Activated gamma-delta T cell treated with Interleukin-2 at 50 U/mL for 16 hours (primary cell): ENCODE results near the gene AMIGO3.

Source experiments
- DNase-seq: peaks from one replicate; pipeline ENCODE4 v3.0.0-alpha.2; 2020

Gene AMIGO3

GRCh38 chr3:49724586-49724985 lies 5.1 kb upstream of the AMIGO3 start:
- DNase-seq: no peak

DNA sequence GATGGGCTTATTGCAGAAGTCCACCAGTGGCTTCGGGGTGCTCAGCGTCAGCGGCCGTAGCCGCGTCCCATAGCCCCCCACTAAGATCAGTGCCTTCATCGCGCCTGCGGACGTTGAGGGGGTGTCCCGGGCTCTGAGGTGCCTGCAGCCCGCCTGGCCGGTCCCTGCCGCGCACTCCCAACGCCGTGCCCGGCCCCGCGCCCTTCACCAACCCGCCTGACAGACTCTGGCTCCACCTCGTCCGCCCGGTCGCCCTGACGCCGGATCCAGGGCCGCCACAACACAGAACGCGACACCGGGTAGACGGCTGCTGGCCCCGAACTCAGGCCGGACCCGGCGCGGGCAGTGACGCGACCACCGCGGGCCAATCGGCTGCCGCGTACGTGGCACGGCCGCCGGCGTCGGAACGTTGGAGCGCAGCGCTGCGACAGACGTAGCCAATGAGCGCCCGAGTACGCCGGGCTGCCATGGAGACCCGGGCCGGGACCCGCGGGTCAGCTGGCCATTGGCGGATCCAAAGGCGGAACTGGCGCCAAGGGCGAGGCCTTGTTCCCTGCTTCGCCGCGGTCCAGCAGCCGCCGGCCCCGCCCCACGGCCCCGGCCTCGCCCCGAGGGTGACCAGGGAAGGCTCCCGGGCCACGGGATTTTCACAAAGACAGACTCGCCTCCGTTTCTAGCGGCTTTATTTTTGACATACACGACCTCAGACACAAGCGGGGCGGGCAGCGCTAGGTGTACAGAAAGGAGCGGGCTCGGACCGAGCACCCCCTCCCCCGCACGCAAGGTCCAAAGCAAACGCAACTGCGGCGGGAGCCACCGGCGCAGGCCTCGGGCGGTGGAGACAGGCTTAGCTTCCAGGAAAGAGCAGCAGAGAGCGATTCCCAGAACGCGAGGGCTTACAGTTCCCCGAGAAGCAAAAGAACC lies 4.4 kb upstream of the AMIGO3 start, which contains the start of gene GMPPB:
GMPPB (minus strand) TSS at position 324 of the 924 bp plus-strand sequence; CDS start at position 99, 225 bp downstream.
- peak; percentile 88 for DNase-seq

DNA sequence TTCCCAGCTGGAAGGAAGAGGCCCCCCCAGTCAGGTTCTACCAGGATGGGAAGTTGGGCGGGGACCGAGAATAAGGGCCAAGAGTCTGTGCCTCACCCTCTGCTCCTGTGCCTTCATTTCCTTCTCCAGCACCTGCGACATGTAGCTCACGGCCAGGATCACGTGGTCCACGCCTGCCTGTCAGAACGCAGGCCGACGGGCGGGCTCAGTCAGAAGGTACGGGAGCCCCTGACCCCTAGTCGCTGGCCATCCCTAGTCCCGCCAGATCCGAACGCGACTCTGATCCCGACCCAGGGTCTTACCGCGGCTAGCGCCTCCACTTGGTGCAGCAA lies 3.8 kb upstream of the AMIGO3 start:
- peak; percentile 38 for DNase-seq

GRCh38 chr3:49722896-49723295 lies 3.4 kb upstream of the AMIGO3 start:
- DNase-seq: no peak

DNA sequence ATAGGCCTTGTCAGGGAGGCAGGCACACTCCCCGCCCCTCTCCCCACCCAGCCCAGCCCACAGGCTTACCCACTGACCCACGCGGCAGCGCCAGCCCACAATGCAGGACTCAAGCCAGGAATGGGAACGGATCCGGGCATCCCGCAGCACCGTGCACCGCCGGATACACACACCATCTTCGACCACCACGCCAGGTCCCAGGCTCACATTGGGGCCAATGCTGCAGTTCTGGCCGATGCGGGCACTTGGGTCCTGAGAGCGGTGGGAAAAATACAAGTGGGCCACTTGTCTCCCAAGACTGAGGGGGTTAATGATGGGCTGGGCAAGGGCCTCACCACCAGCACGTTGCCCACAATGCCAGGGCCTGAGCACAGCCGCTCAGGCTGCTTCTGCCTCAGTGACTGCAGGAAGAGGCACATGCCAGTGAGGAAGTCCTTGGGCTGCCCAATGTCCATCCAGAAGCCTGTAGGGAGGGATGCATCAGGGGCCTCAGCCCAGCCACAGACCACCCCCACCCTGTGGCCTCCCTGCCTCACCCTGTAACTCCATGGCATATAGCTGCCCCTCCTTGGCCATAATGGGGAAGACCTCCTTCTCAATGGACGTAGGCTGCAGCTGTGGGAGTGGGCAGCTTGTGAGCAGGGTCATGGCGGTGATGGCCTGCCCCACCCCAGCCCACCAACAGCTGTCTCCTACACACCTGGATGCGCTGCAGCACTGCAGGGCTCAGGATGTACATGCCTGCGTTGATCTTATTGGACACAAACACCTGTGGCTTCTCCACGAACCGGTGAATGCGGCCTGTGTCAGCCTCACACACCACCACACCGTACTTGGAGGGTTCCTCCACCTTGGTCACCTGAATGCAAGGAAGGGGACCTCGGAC lies 2.7 kb upstream of the AMIGO3 start:
- no peak for DNase-seq

DNA sequence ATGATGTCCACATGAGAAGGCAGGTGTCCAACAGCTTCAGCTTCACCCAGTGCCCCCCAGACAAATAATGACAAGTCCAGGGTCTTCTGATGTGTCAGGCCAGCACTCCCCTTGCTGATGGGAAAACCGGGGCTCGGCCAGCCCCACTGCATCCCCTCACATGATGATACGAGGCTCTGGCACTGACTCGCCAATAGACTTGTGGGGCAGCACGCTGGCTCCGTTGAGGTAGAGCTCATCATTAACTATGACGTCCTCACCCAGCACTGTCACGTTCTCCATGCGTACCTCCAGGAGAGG lies 2.1 kb upstream of the AMIGO3 start:
- no peak for DNase-seq

- no peak for DNase-seq
Observed at GRCh38 chr3:49720855-49721595, 1.5 kb upstream of the AMIGO3 start.

GRCh38 chr3:49718858-49719213 lies 648 bp downstream of the AMIGO3 start:
- no peak for DNase-seq

DNA sequence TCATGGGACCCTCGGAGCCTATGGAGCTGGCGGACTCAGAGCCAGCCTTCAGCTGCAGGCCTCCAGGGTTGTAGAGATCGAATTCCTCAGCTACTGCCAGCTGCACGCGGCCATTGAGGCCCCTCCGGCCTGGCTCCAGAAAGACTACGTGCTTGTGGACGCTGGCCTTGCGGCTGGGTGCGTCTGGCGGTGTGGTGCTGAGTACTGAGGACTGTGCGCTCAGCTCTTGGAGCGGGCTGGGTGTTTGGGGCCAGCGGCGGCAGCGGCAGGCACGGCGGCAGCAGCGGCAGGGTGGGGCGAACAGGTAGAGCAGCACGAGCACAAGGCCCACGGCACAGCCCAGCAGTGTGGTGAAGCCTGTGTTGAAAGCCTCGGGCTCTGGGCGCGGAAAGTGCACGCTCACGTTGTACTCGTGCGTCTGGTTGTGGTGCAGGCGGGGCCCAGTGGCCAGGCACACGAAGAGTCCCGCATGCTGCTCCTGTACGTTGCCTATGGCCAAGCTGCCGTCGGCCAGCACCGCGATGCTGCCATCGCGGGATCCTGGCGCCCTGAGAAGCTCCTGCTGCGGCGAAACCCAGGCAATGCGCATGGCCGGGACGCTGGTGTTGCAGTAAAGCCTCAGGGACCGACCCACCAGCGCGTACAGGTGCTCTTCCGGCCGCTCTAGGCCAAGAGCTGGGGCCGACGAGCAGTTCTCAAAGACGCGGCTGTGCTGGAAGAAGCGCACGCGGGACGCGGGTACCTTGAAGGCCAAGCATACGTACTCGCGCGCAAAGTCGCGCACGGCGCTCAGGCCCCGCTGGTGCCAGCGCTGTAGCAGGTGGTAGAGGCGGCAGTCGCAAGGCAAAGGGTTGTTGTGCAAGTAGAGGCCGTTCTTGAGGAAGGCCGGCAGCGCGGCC lies 1.3 kb downstream of the AMIGO3 start:
- DNase-seq: no peak

- no peak for DNase-seq
Observed at GRCh38 chr3:49717211-49717958, 2.1 kb downstream of the AMIGO3 start.

- no peak for DNase-seq
Observed at GRCh38 chr3:49716691-49717210, 2.7 kb downstream of the AMIGO3 start.

- DNase-seq: no peak
Observed at GRCh38 chr3:49716169-49716568, 3.3 kb downstream of the AMIGO3 start.

GRCh38 chr3:49715611-49716121 lies 3.8 kb downstream of the AMIGO3 start:
- no peak for DNase-seq

DNA sequence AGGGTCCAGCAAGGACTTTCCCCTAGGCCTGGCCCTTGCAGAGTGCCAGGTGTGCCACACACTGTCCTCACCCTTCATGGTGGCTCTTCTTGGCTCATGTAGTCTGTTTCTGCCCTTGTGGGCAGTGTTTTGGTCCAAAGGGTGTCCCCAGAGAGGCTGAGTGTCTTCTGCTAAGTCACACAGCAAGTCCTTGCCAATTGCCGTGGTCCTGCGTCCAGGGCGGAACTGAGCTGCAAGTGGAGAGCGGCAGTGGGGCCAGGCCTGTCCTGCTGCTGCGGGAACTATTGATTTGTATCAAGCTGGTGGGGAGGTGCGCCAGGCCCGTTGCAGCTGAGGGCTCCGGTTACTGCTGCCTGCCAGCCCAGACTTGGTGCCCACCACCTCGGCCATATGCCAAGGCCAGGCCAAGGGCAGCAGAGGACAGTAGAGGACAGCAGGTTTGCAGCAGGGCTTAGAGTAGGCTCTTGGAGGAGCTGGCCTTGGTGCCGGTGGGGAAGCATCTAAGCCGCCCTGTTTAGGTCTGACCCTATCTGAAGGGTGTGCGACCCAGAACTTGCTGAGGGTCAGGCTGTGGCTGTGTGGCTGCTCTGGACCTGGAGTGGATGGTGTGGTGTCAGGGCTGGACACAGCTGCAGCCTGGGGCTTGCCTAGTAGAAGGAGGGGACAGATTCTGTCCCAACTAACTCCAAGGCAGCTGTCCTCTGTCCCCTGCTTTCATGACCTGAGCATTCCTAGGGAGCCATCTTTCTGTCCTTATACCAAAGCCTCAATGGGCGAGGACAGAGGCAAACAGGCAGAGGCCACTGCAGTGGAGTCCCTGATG lies 4.5 kb downstream of the AMIGO3 start:
- DNase-seq: no peak

GRCh38 chr3:49713336-49714105 lies 6.0 kb downstream of the AMIGO3 start:
- no peak for DNase-seq

- no peak for DNase-seq
Observed at GRCh38 chr3:49712631-49713317, 6.7 kb downstream of the AMIGO3 start.

DNA sequence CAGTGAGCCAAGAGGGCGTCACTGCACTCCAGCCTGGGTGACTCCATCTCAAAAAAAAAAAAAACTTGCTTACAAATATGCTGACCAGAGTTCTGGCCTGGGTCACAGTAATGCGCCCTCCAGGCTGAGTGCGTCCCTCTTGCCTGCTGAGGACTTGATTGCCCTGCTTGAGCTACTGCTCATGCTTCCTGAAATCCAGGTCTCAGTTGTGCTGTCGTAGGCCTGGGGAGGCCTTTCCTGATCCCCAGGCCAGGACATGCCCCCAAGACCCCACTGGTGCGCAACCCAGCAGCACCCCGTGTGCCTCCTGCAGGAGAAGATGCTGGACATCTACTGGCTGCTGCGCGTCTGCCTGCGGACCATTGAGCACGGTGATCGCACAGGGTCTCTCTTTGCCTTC lies 7.3 kb downstream of the AMIGO3 start:
- no peak for DNase-seq

DNA sequence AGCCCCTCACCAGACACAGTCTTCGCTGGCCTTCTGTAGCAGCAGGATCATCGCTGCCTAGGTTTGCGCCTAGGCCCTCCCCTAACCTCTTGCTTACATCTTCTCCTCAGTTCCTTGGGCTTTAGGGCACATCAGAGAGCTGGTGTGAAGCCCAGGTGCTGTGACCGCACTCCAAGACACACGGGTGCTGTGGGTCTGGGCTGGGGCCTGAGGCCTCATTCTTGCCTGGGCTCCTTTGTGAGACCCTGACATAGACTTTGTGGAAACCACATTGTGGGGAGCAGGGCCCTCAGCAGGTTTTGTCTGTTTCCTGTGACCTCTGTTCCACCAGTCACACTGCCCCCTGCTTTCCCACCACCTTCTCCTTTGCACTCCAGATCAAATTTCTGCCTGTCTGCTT lies 8.0 kb downstream of the AMIGO3 start:
- no peak for DNase-seq

DNA sequence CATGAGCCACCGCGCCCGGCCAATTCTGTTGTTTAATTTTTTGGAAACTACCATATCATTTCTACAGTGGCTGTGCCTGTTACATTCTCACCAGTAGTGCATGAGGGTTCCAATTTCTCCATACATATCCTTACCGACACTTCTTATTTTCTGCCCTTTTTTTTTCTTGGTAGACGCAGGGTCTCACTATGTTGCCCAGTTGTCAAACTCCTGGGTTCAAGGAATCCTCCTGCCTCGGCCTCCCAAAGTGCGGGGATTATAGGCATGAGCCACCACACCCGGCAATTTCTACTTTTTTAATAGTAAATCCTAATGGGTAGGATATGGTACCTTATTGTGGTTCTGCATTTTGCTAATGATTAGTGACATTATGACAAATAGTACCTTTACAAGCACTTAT lies 9.6 kb downstream of the AMIGO3 start:
- no peak for DNase-seq
